Stimulated activated CD4-positive, alpha-beta T cell treated with anti-CD3 and anti-CD28 coated beads, TNF-alpha, amount 100 ng/mL, for 48 hours (primary cell): ENCODE data around the gene KLK15.

ENCODE experiments used
- DNase-seq, 3 donors: peaks; one replicate each; pipeline ENCODE4 v3.0.0-alpha.2; 2020; ENCODE audit warnings: low read depth in 3 of 3

KLK15 gene

DNA sequence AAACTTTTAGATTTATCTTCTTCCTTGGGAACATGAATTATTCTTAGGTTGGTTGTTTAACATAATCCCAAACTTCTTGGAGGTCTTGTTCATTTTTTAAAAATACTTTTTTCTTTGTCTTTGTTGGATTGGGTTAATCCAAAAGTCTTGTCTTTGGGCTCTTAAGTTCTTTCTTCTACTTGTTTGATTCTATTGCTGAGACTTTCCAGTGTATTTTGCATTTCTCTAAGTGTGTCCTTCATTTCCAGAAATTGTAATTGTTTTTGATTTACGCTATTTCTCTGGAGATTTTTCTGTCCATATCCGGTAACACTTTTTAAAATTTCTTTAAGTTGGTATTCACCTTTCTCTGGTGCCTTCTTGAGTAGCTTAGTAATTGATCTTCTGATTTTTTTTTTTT, 9.8 kb upstream of the KLK15 start:
- no peak for DNase-seq

GRCh38 chr19:50842130-50842529, 8.8 kb upstream of the KLK15 start:
- no peak for DNase-seq

GRCh38 chr19:50839712-50840655, 6.6 kb upstream of the KLK15 start:
- no peak for DNase-seq

DNA sequence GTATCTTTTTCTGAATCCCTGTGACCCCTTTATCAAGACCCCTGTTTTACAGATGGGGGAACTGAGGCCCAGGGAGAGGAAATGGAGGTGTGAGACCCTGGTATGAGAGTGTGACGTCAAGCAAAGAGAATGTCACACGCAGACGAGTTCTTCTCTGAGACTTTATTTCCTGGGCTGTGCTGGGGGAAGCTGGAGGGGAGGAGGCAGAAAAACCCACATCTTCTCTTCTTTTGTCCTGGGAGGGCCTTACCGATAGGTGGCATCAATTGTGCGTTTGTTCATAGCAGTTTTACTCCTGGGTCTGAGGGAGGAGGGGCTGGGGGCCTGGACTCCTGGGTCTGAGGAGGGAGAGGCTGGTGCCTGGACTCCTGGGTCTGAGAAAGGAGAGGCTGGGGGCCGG, 4.9 kb upstream of the KLK15 start:
- DNase-seq, result no peak

DNA sequence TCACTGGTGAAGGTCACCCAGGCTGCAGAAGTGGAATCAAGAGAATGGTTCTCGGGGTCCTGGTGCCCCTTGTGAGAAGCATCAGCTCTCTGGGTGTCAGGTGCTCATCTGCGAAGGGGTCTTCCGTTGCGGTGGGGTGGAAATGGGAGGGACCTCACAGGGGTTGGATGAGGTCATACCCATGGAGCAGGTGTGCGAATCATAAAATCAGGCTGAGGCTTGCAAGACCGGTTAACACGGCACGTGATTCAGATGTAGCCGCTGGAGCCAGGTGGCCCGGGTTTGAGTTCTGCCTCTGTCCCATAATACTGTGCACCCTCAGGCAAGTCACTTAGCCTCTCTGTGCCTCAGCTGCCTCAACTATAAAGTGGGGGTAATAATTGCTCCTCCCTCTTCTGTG, 3.9 kb upstream of the KLK15 start:
- no peak for DNase-seq

DNA sequence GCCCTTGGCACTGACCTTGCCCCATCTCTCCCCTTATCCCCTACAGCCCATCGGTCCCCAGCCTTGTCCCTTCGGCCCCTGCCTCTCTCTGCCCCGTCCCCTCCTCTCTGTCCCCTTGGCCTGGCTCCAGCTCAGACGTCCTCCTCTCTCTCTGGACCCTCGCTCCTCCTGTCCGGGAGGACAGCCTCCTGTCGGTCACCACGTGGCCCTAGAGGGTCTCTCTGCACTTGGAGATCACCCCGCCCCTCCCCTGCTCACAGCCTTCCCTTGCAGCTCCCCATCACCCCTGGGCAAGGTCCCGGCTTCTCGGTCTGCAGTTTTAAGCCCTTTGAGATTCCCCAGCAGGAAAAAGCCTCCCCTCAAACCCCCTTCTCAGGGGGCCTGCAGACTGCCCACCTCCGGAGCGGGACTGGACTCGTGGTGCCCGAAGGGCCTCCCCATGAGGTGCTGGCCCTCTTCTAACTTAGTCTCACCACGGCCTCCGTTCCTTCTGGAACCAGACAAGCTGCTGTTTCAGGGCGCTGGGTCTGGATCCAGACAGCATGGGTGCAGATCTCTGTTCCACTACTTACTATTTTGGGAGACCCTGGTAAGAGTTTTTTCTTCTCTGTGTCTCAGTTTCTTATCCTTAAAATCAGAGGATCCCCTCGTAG, 3.3 kb upstream of the KLK15 start:
- DNase-seq, result no peak

DNA sequence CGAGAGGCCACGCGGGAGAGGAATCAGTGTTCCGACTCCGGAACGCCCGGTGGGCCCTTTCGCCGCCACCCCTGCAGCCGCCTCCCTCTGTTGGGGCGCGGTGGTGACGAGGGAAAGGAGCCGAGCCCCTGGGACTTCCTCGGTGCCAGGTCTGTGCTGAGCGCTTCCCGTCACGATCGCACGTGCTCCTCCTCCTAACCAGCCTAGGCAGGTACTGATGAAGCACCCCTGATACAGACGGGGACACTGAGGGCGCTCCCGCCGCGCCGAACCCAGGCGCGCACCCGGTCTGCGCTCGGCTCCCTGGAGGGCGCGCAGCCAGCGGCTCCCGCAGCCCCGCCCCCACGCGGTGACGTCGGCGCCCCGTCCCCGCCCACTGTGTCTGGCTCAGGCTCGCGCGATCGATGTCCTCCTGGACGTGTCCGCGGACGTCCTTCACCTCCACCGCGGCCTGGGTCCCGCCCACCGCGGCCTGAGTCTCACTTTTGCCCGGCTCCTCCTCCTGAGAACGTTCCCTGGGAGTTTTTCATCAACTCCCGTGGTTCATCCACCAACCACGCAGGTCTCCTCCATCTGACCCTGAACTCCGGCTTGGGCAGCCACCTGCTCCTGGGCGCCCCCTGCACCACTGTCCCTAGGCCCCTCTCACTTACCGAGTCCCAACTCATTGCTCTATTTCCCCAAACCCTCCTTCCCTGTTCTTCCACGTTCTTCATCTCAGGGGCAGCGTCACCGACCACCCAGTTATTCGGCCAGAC, 2.6 kb upstream of the KLK15 start:
- peak; percentile 50 to 72 (median 53) for DNase-seq

DNA sequence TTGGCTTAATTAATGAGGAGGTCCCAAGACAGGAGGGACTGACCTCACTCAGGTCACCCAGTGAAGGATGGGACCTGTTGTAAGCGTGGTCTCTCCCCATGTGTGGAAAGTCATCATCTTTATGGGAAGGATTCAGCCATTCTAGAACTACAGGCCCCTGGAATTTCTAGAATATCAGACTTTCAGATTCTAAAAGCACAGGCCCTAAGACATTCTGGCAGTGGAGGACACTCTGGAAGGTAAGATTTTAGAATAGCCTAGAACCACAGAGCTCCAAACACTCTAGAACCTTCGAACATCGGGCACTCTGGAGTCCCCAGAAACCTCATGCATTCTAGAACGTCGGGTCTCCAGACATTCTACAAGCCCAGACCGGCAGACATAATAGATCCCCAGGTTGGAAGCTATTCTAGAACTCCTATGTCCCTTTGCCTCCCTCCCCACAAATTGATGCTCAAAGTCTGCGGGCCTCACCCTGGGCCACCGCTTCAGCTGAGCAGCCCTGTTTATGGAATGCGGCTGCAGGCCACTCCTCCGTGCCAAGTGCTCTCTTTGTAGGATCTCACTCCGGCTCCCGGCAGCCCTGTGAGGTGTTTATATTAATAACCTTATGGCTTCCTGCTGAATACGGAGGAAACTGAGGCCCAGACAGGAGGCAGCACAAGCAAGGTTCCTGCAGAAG, 1.9 kb upstream of the KLK15 start:
- no peak for DNase-seq

GRCh38 chr19:50833802-50834167, 411 bp upstream of the KLK15 start:
- DNase-seq, result no peak

- no peak for DNase-seq
Observed at GRCh38 chr19:50832666-50833065, 708 bp downstream of the KLK15 start.

GRCh38 chr19:50831026-50831396, 2.4 kb downstream of the KLK15 start:
- no peak for DNase-seq

GRCh38 chr19:50830266-50831025, 2.9 kb downstream of the KLK15 start:
- no peak for DNase-seq

DNA sequence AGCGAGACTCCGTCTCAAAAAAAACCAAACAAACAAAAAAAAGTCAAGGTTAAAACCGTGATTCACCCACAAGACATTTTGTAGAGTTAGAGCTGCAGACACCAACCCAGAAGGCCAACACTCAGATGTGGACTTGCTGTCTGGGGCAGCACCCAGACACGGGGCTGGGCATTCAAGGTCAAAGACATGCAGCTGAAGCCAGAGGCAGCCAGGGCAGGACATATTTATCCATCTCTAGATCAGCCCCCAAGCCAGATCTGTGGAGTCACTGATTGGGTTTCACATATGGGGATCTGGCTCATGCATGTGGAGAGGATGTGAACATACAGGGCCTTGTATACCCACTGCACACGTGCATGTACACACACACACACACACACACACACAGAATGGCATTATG, 3.6 kb downstream of the KLK15 start:
- no peak for DNase-seq

- DNase-seq, result no peak
Observed at GRCh38 chr19:50827476-50827875, 5.9 kb downstream of the KLK15 start.

DNA sequence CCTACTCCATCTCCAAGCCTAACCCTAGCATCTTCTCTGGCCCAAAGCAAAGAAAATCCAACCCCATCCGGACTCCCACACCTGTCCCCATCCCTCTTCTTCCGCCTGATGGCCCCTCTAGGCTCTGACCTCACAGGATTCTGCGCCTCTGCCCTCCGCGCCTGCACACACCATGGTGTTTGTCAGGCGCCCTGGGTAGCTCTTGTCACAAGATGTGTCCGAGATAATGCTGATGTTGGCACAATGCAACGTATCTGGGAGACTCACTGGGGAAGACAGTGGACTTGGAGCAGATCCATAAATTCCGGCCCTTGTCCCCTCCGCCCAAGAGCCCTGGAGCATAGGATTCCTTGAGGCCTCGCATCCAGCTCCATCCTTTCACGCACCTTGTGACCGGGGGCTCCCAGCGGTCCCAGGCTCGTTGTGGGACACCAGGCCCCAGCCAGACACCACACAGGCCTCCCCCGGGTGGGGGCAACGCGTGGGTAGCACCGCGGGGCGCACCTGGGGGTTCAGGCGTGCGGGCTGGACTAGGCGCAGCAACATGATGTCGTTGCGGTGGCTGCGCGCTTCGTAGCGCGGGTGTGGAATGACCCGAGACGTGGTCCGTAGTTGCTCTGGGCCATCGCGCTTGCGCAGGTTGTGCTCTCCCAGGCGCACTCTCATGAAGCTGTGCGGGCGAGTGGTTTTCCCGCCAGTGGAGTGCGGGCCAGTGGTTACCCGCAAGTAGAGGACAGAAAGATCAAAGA, 6.7 kb downstream of the KLK15 start:
- no peak for DNase-seq

- DNase-seq, result no peak
Observed at GRCh38 chr19:50823389-50824042, 9.9 kb downstream of the KLK15 start, which contains the start of gene KLK1. TSS of gene KLK1 (minus strand) at chr19:50823787. CDS start at chr19:50823748, 39 bp downstream.

- no peak for DNase-seq
Observed at GRCh38 chr19:50822661-50823208, 10.6 kb downstream of the KLK15 start.

DNA sequence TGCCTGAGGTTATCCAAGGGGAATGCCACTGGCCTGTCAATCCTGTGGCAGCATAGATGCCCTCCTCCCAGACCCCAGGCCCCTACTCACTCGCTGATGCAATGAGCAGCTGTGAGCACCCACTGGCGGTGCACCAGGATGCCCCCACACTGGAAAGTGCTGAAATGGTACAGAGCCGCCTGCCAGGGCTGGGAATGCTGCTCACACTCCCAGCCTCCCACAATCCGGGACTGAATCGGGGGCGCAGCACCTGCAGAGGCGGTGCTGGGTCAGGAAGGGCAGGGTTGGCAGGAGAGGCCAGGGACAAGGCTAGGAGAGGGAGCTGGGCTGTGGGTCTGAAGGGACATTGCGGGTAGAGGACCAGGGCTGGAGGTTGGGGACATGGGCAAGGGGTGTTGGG, 11.8 kb downstream of the KLK15 start:
- no peak for DNase-seq

DNA sequence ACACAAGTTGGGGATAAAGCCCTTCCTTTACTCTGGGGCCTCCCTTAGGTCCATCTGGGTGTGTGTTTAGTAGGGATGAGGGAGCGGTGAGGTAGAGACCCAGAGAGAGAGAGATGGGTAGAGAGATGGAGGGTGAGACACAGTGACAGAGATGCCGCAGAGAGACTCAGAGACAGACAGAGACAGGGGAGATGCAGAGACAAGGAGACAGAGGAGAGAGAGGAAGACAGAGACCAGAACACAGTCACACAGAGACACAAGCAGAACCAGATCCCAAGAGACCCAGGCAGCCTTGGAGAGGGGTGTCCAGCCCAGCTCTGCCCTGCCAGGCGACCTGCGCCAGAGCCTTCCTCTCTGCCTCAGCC, 12.1 kb downstream of the KLK15 start:
- DNase-seq, result no peak
